Activated T-helper 2 cell treated with anti-CD3 and anti-CD28 coated beads, Interferon-gamma antibody, Interleukin-2, Interleukin-4, amounts not matched to agents 10 μg/mL and 5 μg/mL and 100 μg/mL, durations not matched to agents 14 hours and 24 hours and 36 hours (primary cell): Measurements from ENCODE around the gene CNTNAP2. TPM values are rescaled to one million over a fixed set of nuclear protein-coding genes. Genes with fewer than 3 reads are reported as not detected.
"Not testable (repeated sequence)": the region's sequence is repeated elsewhere in the genome, so short reads cannot be mapped to it uniquely, and the experiment has no call there.

Experiments
- DNase-seq: peaks from one replicate; pipeline ENCODE4 v3.0.0; 2021; ENCODE audit warnings: low spot score
- H3K27ac Mint-ChIP-seq: one replicate; pipeline ENCODE4 v1.8.0; 2021; ENCODE audit warnings: mixed read lengths
- H3K27me3 Mint-ChIP-seq: one replicate; pipeline ENCODE4 v1.8.0; 2021; ENCODE audit warnings: low read depth, mixed read lengths
- H3K36me3 Mint-ChIP-seq: one replicate; pipeline ENCODE4 v1.8.0; 2021; ENCODE audit warnings: low read depth, mixed read lengths
- H3K4me1 Mint-ChIP-seq: one replicate; pipeline ENCODE4 v1.8.0; 2021; ENCODE audit warnings: low read depth, mixed read lengths
- H3K4me3 Mint-ChIP-seq: one replicate; pipeline ENCODE4 v1.8.0; 2021; ENCODE audit warnings: low read depth, mild to moderate bottlenecking, moderate library complexity, mixed read lengths
- H3K9me3 Mint-ChIP-seq: one replicate; pipeline ENCODE4 v1.8.0; 2021; ENCODE audit warnings: mixed read lengths
- intact Hi-C: fragments of 100-400 bp; cut with micrococcal nuclease; formaldehyde crosslinking; loops from one replicate; pipeline ENCODE4 v1.15.1; 2023
- total RNA-seq: library from RNA; stranded (reverse); gene quantifications from 2 replicates; pipeline ENCODE4 v1.2.3, GENCODE V29; 2022

Gene CNTNAP2
- total RNA-seq, 1 donor from 2014 or later, result not detected

- DNase-seq, result no peak
- Mint-ChIP-seq H3K27me3 (no peaks in the 10 kb centered on the region), H3K9me3 (no peaks in the 10 kb centered on the region), H3K36me3 (no peaks in the 10 kb centered on the region), H3K4me1 (no peaks in the 10 kb centered on the region), H3K27ac (no peak overlapping the region), H3K4me3 (no peak overlapping the region)
- intact Hi-C loops, result no loop called here
Observed at GRCh38 chr7:147765301-147765700, 1648.7 kb downstream of the CNTNAP2 start.

GRCh38 chr7:147771344-147771743 lies 1654.7 kb downstream of the CNTNAP2 start:
- no peaks in the 10 kb centered on the region for H3K4me1 Mint-ChIP-seq
- no peaks in the 10 kb centered on the region for H3K36me3 Mint-ChIP-seq
- intact Hi-C loops, result no loop called here
- no peak overlapping the region for H3K4me3 Mint-ChIP-seq
- H3K27ac Mint-ChIP-seq, result no peak overlapping the region
- H3K9me3 Mint-ChIP-seq, result no peaks in the 10 kb centered on the region
- H3K27me3 Mint-ChIP-seq, result no peaks in the 10 kb centered on the region
- DNase-seq, result no peak

GRCh38 chr7:147774461-147774860 lies 1657.9 kb downstream of the CNTNAP2 start:
- H3K4me1 Mint-ChIP-seq, result no peaks in the 10 kb centered on the region
- H3K27ac Mint-ChIP-seq, result no peak overlapping the region
- no peaks in the 10 kb centered on the region for H3K9me3 Mint-ChIP-seq
- no peak overlapping the region for H3K4me3 Mint-ChIP-seq
- intact Hi-C loops, result no loop called here
- no peaks in the 10 kb centered on the region for H3K36me3 Mint-ChIP-seq
- no peak for DNase-seq
- no peaks in the 10 kb centered on the region for H3K27me3 Mint-ChIP-seq

GRCh38 chr7:147775516-147776284 lies 1659.1 kb downstream of the CNTNAP2 start:
- Mint-ChIP-seq H3K36me3 (no peaks in the 10 kb centered on the region), H3K9me3 (no peaks in the 10 kb centered on the region), H3K27me3 (no peaks in the 10 kb centered on the region), H3K4me3 (no peak overlapping the region), H3K27ac (no peak overlapping the region), H3K4me1 (no peaks in the 10 kb centered on the region)
- DNase-seq, result no peak
- intact Hi-C loops, result no loop called here

GRCh38 chr7:147777309-147777708 lies 1660.7 kb downstream of the CNTNAP2 start:
- no peaks in the 10 kb centered on the region for H3K9me3 Mint-ChIP-seq
- H3K27me3 Mint-ChIP-seq, result no peaks in the 10 kb centered on the region
- H3K4me3 Mint-ChIP-seq, result no peak overlapping the region
- intact Hi-C loops, result no loop called here
- no peaks in the 10 kb centered on the region for H3K36me3 Mint-ChIP-seq
- H3K4me1 Mint-ChIP-seq, result no peaks in the 10 kb centered on the region
- no peak overlapping the region for H3K27ac Mint-ChIP-seq
- DNase-seq, result no peak

- Mint-ChIP-seq H3K9me3 (no peaks in the 10 kb centered on the region), H3K36me3 (no peaks in the 10 kb centered on the region), H3K4me3 (no peak overlapping the region), H3K27ac (no peak overlapping the region), H3K27me3 (no peaks in the 10 kb centered on the region), H3K4me1 (no peaks in the 10 kb centered on the region)
- intact Hi-C loops, result no loop called here
- DNase-seq, result no peak
Observed at GRCh38 chr7:147779949-147780348, 1663.3 kb downstream of the CNTNAP2 start.

- intact Hi-C loops, result no loop called here
- Mint-ChIP-seq H3K9me3 (no peaks in the 10 kb centered on the region), H3K4me3 (no peak overlapping the region), H3K36me3 (no peaks in the 10 kb centered on the region), H3K27ac (no peak overlapping the region), H3K4me1 (no peaks in the 10 kb centered on the region), H3K27me3 (no peaks in the 10 kb centered on the region)
- DNase-seq, result no peak
Observed at GRCh38 chr7:147796581-147796980, 1680.0 kb downstream of the CNTNAP2 start.

- no peak for DNase-seq
- no peaks in the 10 kb centered on the region for H3K4me1 Mint-ChIP-seq
Observed at GRCh38 chr7:147798001-147798400, 1681.4 kb downstream of the CNTNAP2 start.

GRCh38 chr7:147801762-147802161 lies 1685.2 kb downstream of the CNTNAP2 start:
- H3K36me3 Mint-ChIP-seq, H3K4me1 Mint-ChIP-seq, H3K27ac Mint-ChIP-seq, H3K4me3 Mint-ChIP-seq, DNase-seq, H3K27me3 Mint-ChIP-seq, H3K9me3 Mint-ChIP-seq, intact Hi-C loops: not testable (repeated sequence)

More at GRCh38 chr7:147798001-147798400, 1681.4 kb downstream of the CNTNAP2 start:
- intact Hi-C loops, result no loop called here
- Mint-ChIP-seq H3K27ac (no peak overlapping the region), H3K27me3 (no peaks in the 10 kb centered on the region), H3K36me3 (no peaks in the 10 kb centered on the region), H3K4me3 (no peak overlapping the region), H3K9me3 (no peaks in the 10 kb centered on the region)

- Mint-ChIP-seq H3K4me3 (no peak overlapping the region), H3K36me3 (no peaks in the 10 kb centered on the region), H3K9me3 (peaks cover 4% of the 10 kb centered on the region), H3K4me1 (no peaks in the 10 kb centered on the region), H3K27ac (no peak overlapping the region), H3K27me3 (no peaks in the 10 kb centered on the region)
- DNase-seq, result no peak
- intact Hi-C loops, result no loop called here
Observed at GRCh38 chr7:147803151-147803550, 1686.5 kb downstream of the CNTNAP2 start.

- intact Hi-C loops, result no loop called here
- Mint-ChIP-seq H3K27me3 (no peaks in the 10 kb centered on the region), H3K36me3 (no peaks in the 10 kb centered on the region), H3K4me3 (no peak overlapping the region), H3K4me1 (no peaks in the 10 kb centered on the region), H3K27ac (no peak overlapping the region), H3K9me3 (peaks cover 4% of the 10 kb centered on the region)
- no peak for DNase-seq
Observed at GRCh38 chr7:147803606-147804005, 1687.0 kb downstream of the CNTNAP2 start.

- H3K9me3 Mint-ChIP-seq, result peaks cover 4% of the 10 kb centered on the region
- no peaks in the 10 kb centered on the region for H3K4me1 Mint-ChIP-seq
- H3K36me3 Mint-ChIP-seq, result no peaks in the 10 kb centered on the region
- no peak overlapping the region for H3K4me3 Mint-ChIP-seq
- intact Hi-C loops, result no loop called here
- no peak overlapping the region for H3K27ac Mint-ChIP-seq
- H3K27me3 Mint-ChIP-seq, result no peaks in the 10 kb centered on the region
- no peak for DNase-seq
Observed at GRCh38 chr7:147804032-147804431, 1687.4 kb downstream of the CNTNAP2 start.

GRCh38 chr7:147805996-147806576 lies 1689.5 kb downstream of the CNTNAP2 start:
- H3K4me1 Mint-ChIP-seq, result no peaks in the 10 kb centered on the region
- no peak overlapping the region for H3K27ac Mint-ChIP-seq
- H3K27me3 Mint-ChIP-seq, result no peaks in the 10 kb centered on the region
- intact Hi-C loops, result no loop called here
- no peak overlapping the region for H3K4me3 Mint-ChIP-seq
- H3K36me3 Mint-ChIP-seq, result no peaks in the 10 kb centered on the region
- no peak for DNase-seq
- peaks cover 4% of the 10 kb centered on the region for H3K9me3 Mint-ChIP-seq
